ENCODE measurements around the gene RPL21. TPM values are rescaled to one million over a fixed set of nuclear protein-coding genes. Genes with fewer than 3 reads are reported as not detected.

Gene RPL21
- total RNA-seq, 1 donor from 2014 or later, result 2,072 TPM

DNA sequence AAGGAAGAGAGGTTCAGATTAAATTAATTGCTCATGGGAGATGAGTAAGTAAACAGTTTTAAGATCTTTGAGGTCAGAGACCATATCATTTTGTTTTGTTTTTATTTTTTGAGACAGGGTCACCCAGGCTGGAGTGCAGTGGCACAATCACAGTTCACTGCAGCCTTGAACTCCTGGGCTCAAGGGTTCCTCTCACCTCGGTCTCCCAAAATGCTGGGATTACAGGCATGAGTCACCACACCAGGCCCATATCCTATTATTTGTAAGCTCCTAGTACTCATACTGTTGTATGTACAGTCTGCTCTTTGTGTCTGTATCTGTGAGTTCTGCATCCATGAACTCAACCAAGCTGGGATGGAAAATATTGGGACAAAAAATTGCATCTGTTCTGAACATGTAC is 13.3 kb downstream of the RPL21 start:
- no peak overlapping the region for H3K27ac ChIP-seq
- no peak overlapping the region for H2AFZ ChIP-seq (replicated peaks)
- DNase-seq (ENCODE audit: low spot score), result no peak
- Mint-ChIP-seq H3K27me3 (ENCODE audit: insufficient read depth, low read depth) (peaks cover 4% of the 10 kb centered on the region), H3K4me3 (peak overlapping the region; percentile 14), H3K36me3 (peaks cover 5% of the 10 kb centered on the region), H3K4me1 (peaks cover 18% of the 10 kb centered on the region), H3K27ac (peak overlapping the region; percentile 94), H3K9me3 (no peaks in the 10 kb centered on the region)
- peaks cover 20% of the 10 kb centered on the region for H3F3A ChIP-seq (ENCODE audit: low read depth)
- peaks cover 8% of the 10 kb centered on the region for H4K20me1 ChIP-seq (ENCODE audit: low read depth)
- H3K79me2 ChIP-seq (ENCODE audit: low read depth), result no peaks in the 10 kb centered on the region
- no peak overlapping the region for H3K4me3 ChIP-seq
- H3K9ac ChIP-seq, result no peak overlapping the region
- TF ChIP-seq EZH2phosphoT487 (IDR thresholded peaks at IDR 0.05) (no peak), EZH2 (IDR thresholded peaks at IDR 0.05) (no peak)
- TF ChIP-seq, protein P1, sequence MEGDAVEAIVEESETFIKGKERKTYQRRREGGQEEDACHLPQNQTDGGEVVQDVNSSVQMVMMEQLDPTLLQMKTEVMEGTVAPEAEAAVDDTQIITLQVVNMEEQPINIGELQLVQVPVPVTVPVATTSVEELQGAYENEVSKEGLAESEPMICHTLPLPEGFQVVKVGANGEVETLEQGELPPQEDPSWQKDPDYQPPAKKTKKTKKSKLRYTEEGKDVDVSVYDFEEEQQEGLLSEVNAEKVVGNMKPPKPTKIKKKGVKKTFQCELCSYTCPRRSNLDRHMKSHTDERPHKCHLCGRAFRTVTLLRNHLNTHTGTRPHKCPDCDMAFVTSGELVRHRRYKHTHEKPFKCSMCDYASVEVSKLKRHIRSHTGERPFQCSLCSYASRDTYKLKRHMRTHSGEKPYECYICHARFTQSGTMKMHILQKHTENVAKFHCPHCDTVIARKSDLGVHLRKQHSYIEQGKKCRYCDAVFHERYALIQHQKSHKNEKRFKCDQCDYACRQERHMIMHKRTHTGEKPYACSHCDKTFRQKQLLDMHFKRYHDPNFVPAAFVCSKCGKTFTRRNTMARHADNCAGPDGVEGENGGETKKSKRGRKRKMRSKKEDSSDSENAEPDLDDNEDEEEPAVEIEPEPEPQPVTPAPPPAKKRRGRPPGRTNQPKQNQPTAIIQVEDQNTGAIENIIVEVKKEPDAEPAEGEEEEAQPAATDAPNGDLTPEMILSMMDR (IDR thresholded peaks at IDR 0.05), result no peak
- H3K4me2 ChIP-seq, result no peak overlapping the region
- no peaks in the 10 kb centered on the region for H3K36me3 ChIP-seq
- H3K9me3 ChIP-seq (ENCODE audit: low read depth), result no peaks in the 10 kb centered on the region
- peaks cover 9% of the 10 kb centered on the region for H3K27me3 ChIP-seq
- H3K4me1 ChIP-seq, result no peaks in the 10 kb centered on the region

DNA sequence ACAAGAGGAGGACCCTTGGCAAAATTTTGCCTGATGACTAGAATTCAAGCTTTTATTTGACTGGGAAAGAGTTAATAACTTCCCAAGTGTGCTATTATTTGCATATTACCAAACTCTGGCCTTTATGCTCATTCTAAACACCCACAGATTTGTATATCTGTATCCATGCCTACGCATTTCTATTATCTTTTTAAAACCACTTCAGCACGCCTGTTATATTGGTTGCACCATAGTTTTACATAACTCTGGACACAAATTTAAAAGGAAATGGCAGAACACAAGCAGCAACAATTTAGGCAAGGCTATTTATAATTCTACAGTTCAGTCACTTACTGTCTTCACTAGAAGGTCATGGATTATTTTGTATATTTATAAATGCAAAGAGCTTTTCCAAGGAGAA is 15.6 kb downstream of the RPL21 start:
- H3K27ac Mint-ChIP-seq, result no peak overlapping the region
- no peak overlapping the region for H3K4me3 Mint-ChIP-seq
- peaks cover 3% of the 10 kb centered on the region for H3K36me3 Mint-ChIP-seq
- H3K4me1 ChIP-seq, result no peaks in the 10 kb centered on the region
- H3F3A ChIP-seq (ENCODE audit: low read depth), result peaks cover 15% of the 10 kb centered on the region
- no peak overlapping the region for H3K4me2 ChIP-seq
- H3K4me3 ChIP-seq, result no peak overlapping the region
- no peak for DNase-seq (ENCODE audit: low spot score)
- H3K9me3 ChIP-seq (ENCODE audit: low read depth), result no peaks in the 10 kb centered on the region
- H3K27me3 Mint-ChIP-seq (ENCODE audit: insufficient read depth, low read depth), result peaks cover 10% of the 10 kb centered on the region
- H2AFZ ChIP-seq (replicated peaks), result no peak overlapping the region
- peaks cover 29% of the 10 kb centered on the region for H3K27me3 ChIP-seq
- no peaks in the 10 kb centered on the region for H3K9me3 Mint-ChIP-seq
- H3K27ac ChIP-seq, result no peak overlapping the region
- peaks cover 25% of the 10 kb centered on the region for H3K4me1 Mint-ChIP-seq
- TF ChIP-seq EZH2 (IDR thresholded peaks at IDR 0.05) (no peak), EZH2phosphoT487 (IDR thresholded peaks at IDR 0.05) (no peak)
- TF ChIP-seq, protein P1 (IDR thresholded peaks at IDR 0.05), result no peak
- H3K9ac ChIP-seq, result no peak overlapping the region
- H3K79me2 ChIP-seq (ENCODE audit: low read depth), result no peaks in the 10 kb centered on the region
- H4K20me1 ChIP-seq (ENCODE audit: low read depth), result no peaks in the 10 kb centered on the region
- no peaks in the 10 kb centered on the region for H3K36me3 ChIP-seq

DNA sequence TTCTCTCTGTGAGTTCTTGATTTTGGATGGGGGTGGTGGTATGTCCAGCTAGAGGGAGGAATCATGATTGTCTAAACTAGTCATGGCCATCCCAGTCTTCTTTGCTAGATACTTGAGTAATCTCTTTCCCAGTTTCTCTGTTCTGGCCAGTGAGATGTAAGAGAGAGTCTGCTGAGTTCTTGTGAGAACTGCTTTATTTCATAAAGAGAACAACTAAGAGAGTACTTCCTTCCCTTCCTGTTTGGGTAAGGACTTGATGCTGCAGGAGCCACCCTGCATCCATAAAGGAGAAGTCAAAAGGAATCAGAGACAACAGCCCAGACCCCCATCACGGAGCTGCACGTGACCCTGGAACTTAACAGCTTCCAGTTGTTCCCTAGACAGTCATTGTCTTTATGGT is 16.2 kb downstream of the RPL21 start:
- no peak overlapping the region for H2AFZ ChIP-seq (replicated peaks)
- no peaks in the 10 kb centered on the region for H3K9me3 ChIP-seq (ENCODE audit: low read depth)
- H3F3A ChIP-seq (ENCODE audit: low read depth), result peaks cover 14% of the 10 kb centered on the region
- no peaks in the 10 kb centered on the region for H4K20me1 ChIP-seq (ENCODE audit: low read depth)
- H3K27me3 Mint-ChIP-seq (ENCODE audit: insufficient read depth, low read depth), result peaks cover 14% of the 10 kb centered on the region
- H3K27ac ChIP-seq, result no peak overlapping the region
- H3K36me3 ChIP-seq, result no peaks in the 10 kb centered on the region
- H3K27me3 ChIP-seq, result peaks cover 35% of the 10 kb centered on the region
- no peak overlapping the region for H3K4me2 ChIP-seq
- H3K27ac Mint-ChIP-seq, result no peak overlapping the region
- H3K9me3 Mint-ChIP-seq, result no peaks in the 10 kb centered on the region
- DNase-seq (ENCODE audit: low spot score), result no peak
- H3K36me3 Mint-ChIP-seq, result peaks cover 3% of the 10 kb centered on the region
- no peaks in the 10 kb centered on the region for H3K79me2 ChIP-seq (ENCODE audit: low read depth)
- H3K4me1 ChIP-seq, result no peaks in the 10 kb centered on the region
- H3K4me3 ChIP-seq, result no peak overlapping the region
- TF ChIP-seq, protein P1 (IDR thresholded peaks at IDR 0.05), result no peak
- TF ChIP-seq EZH2 (IDR thresholded peaks at IDR 0.05) (no peak), EZH2phosphoT487 (IDR thresholded peaks at IDR 0.05) (no peak)
- H3K9ac ChIP-seq, result no peak overlapping the region
- no peak overlapping the region for H3K4me3 Mint-ChIP-seq
- H3K4me1 Mint-ChIP-seq, result peaks cover 25% of the 10 kb centered on the region

Measured in neural progenitor cell (in vitro differentiated cells).